Esophagus (tissue), 2 donors: ENCODE results near the gene COL4A1. TPM values are rescaled to one million over a fixed set of nuclear protein-coding genes. Genes with fewer than 3 reads are reported as not detected.

Source experiments
- H3K27ac ChIP-seq, 2 donors: one replicate each; pipeline ENCODE4 v1.5.1; 2013; ENCODE audit warnings: low read depth in 2 of 2, mild to moderate bottlenecking in 2 of 2, inconsistent platforms in 1 of 2, low read length in 1 of 2, moderate library complexity in 1 of 2
- H3K27me3 ChIP-seq, 2 donors: one replicate each; pipeline ENCODE4 v1.6.1; 2013; ENCODE audit warnings: low read length in 2 of 2, control low read depth in 1 of 2, mild to moderate bottlenecking in 1 of 2; ENCODE audit not compliant: insufficient read depth in 2 of 2, control insufficient read depth in 1 of 2
- H3K36me3 ChIP-seq, 2 donors: one replicate each; pipeline ENCODE4 v1.6.1; 2013; ENCODE audit warnings: low read length in 1 of 2; ENCODE audit not compliant: control insufficient read depth in 2 of 2, insufficient read depth in 2 of 2
- H3K4me1 ChIP-seq, 2 donors: one replicate each; pipeline ENCODE4 v1.6.1; 2013; ENCODE audit warnings: low read length in 1 of 2; ENCODE audit not compliant: control insufficient read depth in 2 of 2, insufficient read depth in 2 of 2
- H3K4me3 ChIP-seq, 2 donors: one replicate each; pipeline ENCODE4 v1.5.1; 2013; ENCODE audit warnings: low read length in 2 of 2, mild to moderate bottlenecking in 2 of 2, low read depth in 1 of 2, moderate library complexity in 1 of 2
- H3K9me3 ChIP-seq, 2 donors: one replicate each; pipeline ENCODE4 v1.6.1; 2013; ENCODE audit warnings: mild to moderate bottlenecking in 2 of 2, low read depth in 1 of 2, low read length in 1 of 2, moderate library complexity in 1 of 2; ENCODE audit not compliant: control insufficient read depth in 2 of 2, insufficient read depth in 1 of 2
- WGBS, 2 donors: extraction: QIAGEN DNeasy Blood & Tissue Kit; methylation state at CpG; one replicate each; pipeline ENCODE4 v1.1.7; 2013; 5-methylcytosine and 5-hydroxymethylcytosine counted together
- polyA plus RNA-seq, 2 donors: library from polyadenylated mRNA; stranded (reverse); fragments of 200-250 nt; gene quantifications; one replicate each; pipeline ENCODE4 v1.2.3, GENCODE V29; 2013
- donor health status: healthy with polysubstance abuse.
- donor health status: Bipolar disorder and iron deficiency.

Gene COL4A1
- polyA plus RNA-seq, 2 donors = 10.4 to 23.7 TPM

DNA sequence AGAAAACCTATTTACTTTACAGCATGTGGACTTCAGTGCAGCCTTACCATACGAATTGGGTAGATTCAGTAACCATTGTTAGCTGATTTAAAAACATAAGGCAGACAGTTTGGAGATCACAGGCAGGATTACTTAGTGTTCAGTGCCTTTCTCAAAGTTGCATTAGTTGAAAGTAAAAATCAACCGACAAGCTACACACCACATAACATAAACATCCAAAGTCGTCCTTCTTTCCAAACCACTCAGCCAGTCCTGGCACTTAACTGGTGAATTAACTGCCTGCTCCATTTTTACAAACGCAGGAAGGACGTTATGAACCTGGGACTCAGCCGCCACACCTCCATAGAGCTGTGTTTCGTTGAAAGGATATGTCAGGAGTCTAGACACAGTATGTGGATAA lies 91.4 kb downstream of the COL4A1 start:
- peaks cover 2% of the 10 kb centered on the region in 2 donors for H3K4me1 ChIP-seq
- no peaks in the 10 kb centered on the region for H3K9me3 ChIP-seq
- H3K4me3 ChIP-seq = no peak overlapping the region
- peak overlapping the region in 1 of 2 donors; percentile 2 for H3K27ac ChIP-seq
- no peaks in the 10 kb centered on the region for H3K27me3 ChIP-seq
- 59 to 71% methylated on average over 7 of the region's 7 CpGs for WGBS, 2 donors
- no peaks in the 10 kb centered on the region for H3K36me3 ChIP-seq

DNA sequence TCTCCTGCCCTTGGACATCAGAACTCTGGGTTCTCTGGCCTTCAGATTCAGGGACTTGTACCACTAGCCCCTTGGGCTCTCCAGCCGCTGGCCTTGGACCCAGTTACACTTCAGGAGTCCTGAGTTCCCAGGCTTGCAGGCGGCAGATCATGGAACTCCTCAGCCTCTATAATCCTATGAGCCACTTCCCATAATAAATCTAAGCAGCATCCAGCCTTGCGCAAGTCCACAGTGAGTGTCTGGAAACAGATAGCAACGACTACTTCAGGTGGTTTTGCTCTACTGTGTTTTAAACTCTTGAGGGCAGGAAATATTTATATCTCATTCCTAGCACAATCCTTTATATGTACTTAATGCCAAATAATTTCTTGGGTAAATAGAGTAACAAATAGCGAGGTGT lies 92.3 kb downstream of the COL4A1 start:
- Histone ChIP-seq H3K4me1 (peaks cover 2% of the 10 kb centered on the region in 2 donors), H3K27me3 (no peaks in the 10 kb centered on the region), H3K36me3 (no peaks in the 10 kb centered on the region), H3K4me3 (no peak overlapping the region), H3K9me3 (no peaks in the 10 kb centered on the region), H3K27ac (no peak overlapping the region)
- 76 to 84% methylated on average over 5 of the region's 5 CpGs for WGBS, 2 donors

DNA sequence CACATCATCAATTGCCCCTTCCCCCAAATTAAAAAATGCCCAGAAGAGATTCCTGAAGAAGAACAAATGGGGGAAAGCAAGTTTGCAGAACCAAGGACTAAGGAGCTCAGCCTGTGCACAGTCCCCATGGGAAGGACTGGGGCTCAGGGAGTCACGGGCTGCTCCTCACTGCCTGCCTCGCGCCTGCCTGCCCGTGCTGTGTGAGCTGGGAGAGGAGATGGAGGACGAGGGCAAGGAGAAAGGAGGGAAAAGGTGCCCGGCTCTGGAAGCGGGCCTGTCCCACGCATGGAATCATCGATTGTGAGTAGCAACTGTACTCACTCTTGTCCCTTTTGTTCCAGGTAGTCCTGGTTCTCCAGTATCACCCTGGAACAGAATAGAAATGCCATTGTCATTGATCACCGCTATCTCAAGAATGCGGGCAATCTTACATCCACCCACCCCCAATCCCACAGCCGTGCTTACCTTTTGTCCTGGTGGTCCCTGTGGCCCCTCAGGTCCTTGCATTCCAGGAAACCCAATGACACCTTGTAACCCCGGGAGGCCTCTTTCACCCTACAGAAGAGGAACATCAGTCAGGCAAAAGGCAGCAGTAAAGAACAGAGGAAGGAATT lies 93.4 kb downstream of the COL4A1 start:
- H3K36me3 ChIP-seq = no peaks in the 10 kb centered on the region
- no peak overlapping the region for H3K27ac ChIP-seq
- no peaks in the 10 kb centered on the region for H3K9me3 ChIP-seq
- WGBS, 2 donors = 72 to 83% methylated on average over 12 to 13 of the region's 13 CpGs
- H3K27me3 ChIP-seq = no peaks in the 10 kb centered on the region
- no peak overlapping the region for H3K4me3 ChIP-seq
- H3K4me1 ChIP-seq = peaks cover 2% of the 10 kb centered on the region in 2 donors

DNA sequence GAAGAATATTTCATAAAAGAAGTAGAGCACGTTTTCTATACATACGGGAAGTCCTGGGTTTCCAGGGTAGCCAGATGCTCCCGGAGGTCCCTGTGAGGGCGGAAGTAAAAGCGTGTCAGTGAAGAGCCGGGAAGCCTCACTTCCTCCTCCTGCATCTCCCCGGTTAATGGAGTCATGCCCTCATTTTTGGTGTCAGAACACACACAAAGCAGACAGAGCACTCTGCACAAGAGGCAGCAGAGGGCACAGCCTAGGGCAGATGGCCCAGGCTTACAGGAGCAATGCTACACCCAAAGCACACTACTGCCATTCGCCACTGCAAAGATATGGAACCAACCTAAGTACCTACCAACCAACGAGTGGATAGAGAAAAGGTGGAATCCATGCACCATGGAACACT lies 94.4 kb downstream of the COL4A1 start:
- H3K36me3 ChIP-seq = no peaks in the 10 kb centered on the region
- WGBS, 2 donors = 83 to 86% methylated on average over 9 of the region's 9 CpGs

DNA sequence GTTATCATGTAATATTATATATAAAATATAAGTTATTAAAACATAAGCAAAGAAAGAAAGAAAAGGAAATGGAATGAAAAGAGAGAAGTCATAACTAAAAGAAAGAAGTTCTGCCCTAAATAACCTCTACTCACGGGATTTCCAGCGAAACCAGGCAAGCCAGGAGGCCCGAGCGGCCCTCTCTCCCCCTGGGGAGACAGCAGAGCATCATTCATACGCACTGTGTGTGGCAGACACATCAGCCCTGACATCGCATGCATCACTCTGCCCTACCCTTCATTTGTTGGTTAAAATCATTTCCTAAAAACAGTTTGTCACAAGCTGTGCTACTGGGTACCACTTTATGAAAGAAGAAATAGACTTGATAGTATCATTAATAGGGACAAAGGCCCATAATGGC lies 95.2 kb downstream of the COL4A1 start:
- Histone ChIP-seq H3K27me3 (no peaks in the 10 kb centered on the region), H3K4me1 (peaks cover 0 to 2% of the 10 kb centered on the region in 2 donors), H3K9me3 (no peaks in the 10 kb centered on the region), H3K4me3 (no peak overlapping the region), H3K27ac (no peak overlapping the region), H3K36me3 (no peaks in the 10 kb centered on the region)
- WGBS, 2 donors = 82 to 83% methylated on average over 6 of the region's 6 CpGs

More for the DNA sequence above, 94.4 kb downstream of the COL4A1 start:
- Histone ChIP-seq H3K9me3 (no peaks in the 10 kb centered on the region), H3K27me3 (no peaks in the 10 kb centered on the region), H3K4me3 (no peak overlapping the region), H3K4me1 (peaks cover 2% of the 10 kb centered on the region in 2 donors), H3K27ac (no peak overlapping the region)

DNA sequence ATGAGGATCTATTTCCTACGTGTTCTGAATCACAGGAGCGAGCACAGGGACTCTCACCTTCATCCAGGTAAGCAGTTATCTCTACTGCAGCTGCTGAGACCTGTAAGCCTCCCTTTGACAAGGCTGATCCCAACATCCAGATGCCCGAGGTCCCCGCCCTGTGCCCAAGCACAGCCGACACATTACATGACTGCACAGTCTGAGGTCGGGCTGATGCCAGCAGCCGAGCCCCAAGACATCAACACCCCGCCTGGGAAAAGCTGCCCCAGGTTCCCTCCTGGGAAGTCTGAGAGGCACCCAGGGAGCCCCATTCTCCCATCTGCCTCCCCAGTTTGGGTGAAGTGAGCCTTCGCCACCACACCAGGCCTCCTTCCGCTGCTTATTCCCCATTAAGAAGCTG lies 95.9 kb downstream of the COL4A1 start:
- no peak overlapping the region for H3K27ac ChIP-seq
- H3K36me3 ChIP-seq = no peaks in the 10 kb centered on the region
- H3K27me3 ChIP-seq = no peaks in the 10 kb centered on the region
- H3K4me1 ChIP-seq = peaks cover 0 to 2% of the 10 kb centered on the region in 2 donors
- 90 to 91% methylated on average over 10 of the region's 10 CpGs for WGBS, 2 donors
- H3K4me3 ChIP-seq = no peak overlapping the region
- no peaks in the 10 kb centered on the region for H3K9me3 ChIP-seq

DNA sequence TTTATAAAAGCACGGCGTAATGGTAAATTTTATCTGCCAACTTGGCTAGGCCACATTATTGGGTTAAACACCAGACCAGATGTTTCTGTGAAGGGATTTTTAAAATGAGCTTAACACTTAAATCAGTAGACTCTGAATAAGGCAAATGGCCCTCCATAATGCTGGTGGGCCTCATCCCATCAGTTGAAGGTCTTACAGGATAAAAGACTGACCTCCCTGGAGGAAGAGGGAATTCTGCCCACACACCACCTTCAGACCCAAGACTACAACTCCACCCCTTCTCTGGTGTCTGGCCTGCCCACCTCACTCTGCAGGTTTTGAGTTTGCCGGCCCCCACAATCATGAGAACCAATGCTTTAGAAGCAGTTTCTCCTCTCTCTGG lies 96.4 kb downstream of the COL4A1 start:
- H3K27ac ChIP-seq = no peak overlapping the region
- no peak overlapping the region for H3K4me3 ChIP-seq
- 95 to 96% methylated on average over 3 of the region's 3 CpGs for WGBS, 2 donors
- peaks cover 0 to 2% of the 10 kb centered on the region in 2 donors for H3K4me1 ChIP-seq
- H3K36me3 ChIP-seq = no peaks in the 10 kb centered on the region
- H3K27me3 ChIP-seq = no peaks in the 10 kb centered on the region
- H3K9me3 ChIP-seq = no peaks in the 10 kb centered on the region

DNA sequence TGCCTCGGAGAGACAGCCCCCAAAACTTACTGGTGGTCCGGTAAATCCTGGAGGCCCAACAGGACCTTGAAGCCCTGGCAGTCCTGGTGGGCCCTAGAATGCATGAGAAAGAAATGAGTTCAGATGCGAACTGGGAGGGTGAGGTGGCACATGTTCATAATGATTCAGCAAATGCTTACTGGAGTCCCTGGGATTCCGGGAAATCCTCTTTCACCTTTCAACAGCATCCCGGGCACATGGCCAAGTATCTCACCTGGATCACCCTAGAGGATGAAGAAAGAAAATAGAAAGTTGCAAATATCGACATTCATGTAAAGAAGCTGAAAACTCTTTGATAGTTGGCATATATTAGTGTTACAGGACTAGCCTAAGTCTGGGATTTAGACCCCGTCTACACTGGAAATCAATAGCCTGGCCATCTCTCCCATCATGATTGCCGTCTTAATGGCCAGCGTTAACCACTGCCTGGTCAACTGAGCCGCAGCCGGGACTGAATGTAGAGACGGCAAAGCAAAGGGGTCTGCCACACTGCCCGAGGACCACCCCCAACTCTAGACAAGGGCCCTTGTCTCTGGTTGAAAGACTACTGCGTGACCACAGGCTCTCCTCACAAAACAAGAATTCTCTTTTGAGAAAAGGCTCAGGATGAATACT lies 96.9 kb downstream of the COL4A1 start:
- Histone ChIP-seq H3K9me3 (no peaks in the 10 kb centered on the region), H3K27ac (no peak overlapping the region), H3K4me3 (no peak overlapping the region), H3K4me1 (peaks cover 0 to 2% of the 10 kb centered on the region in 2 donors), H3K27me3 (no peaks in the 10 kb centered on the region), H3K36me3 (no peaks in the 10 kb centered on the region)
- 78 to 83% methylated on average over 14 of the region's 14 CpGs for WGBS, 2 donors

DNA sequence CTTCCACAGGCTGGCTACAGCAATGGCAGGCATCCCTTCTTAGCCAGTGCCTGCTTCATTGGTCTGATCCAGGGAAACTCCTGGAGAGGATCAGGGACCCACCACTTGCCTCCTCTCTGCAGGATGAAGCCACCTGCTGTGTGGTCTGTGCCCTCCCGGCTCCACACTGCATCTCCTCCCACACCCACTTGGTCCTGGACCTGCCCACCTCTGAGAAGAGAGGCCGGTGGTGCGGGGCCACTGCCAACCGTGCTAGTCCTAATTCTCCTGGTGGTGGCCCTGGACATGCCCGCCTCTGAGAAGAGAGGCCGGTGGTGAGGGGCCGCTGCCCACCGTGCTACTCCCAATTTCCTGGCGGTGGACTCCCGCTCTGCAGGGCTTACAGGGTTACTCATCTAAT lies 98.8 kb downstream of the COL4A1 start:
- Histone ChIP-seq H3K9me3 (no peaks in the 10 kb centered on the region), H3K4me1 (no peaks in the 10 kb centered on the region), H3K4me3 (no peak overlapping the region), H3K36me3 (no peaks in the 10 kb centered on the region), H3K27me3 (no peaks in the 10 kb centered on the region), H3K27ac (no peak overlapping the region)
- WGBS, 2 donors = 94 to 97% methylated on average over 10 of the region's 10 CpGs

DNA sequence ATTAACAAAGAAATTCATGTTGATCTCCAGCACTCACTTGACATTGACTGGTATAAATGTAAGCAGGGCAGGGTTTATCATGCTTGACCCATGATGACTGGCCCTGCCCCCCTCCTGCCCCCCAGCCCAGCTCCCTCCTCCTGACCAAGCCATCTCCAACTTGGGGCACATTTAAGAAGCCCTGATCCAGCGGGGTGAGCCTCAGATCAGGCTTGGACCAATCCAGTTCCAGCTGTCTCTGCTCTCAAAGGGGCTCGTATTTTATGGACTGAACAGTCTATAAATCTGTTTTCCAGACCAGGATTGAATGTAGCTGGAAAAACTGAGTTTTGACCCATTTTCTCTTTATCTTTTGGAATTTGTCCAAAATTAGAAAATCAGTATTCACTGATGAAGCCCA lies 100.0 kb downstream of the COL4A1 start:
- Histone ChIP-seq H3K4me1 (no peaks in the 10 kb centered on the region), H3K36me3 (no peaks in the 10 kb centered on the region), H3K9me3 (no peaks in the 10 kb centered on the region), H3K27ac (no peak overlapping the region), H3K27me3 (no peaks in the 10 kb centered on the region), H3K4me3 (no peak overlapping the region)
- WGBS, 2 donors = 49 to 72% methylated on average over 2 of the region's 2 CpGs
